GM18868 (cell line): ENCODE results near the gene GASK1A.

ENCODE experiments used
- ATAC-seq: cut with Tn5 transposase; IDR thresholded peaks from one replicate; pipeline ENCODE4 v1.9.1; 2021; ENCODE audit warnings: mild to moderate bottlenecking, moderate library complexity; ENCODE audit not compliant: unreplicated experiment

The GASK1A gene

DNA sequence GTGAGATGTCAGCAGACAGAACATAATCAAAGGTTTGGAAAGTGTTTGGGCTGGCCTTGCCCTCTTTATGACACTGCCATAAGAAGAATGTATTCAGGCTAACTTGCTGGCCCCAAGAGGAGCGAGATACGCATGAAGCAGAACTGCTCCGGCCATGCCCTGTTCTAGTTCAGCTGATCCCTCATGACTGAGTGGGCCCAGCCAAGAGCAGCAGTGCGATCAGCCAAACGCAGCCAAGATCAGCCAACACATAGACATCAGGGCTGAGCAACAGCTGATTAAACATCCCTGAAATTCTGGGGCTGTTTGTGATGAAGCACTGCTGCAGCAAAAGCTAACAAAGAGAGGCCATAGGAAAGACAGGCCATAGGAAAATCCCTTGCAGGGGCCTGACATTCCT, 102.7 kb downstream of the GASK1A start:
- no peak for ATAC-seq

GRCh38 chr3:43082457-43082856, 103.3 kb downstream of the GASK1A start:
- no peak for ATAC-seq

- ATAC-seq: no peak
These were observed 107.5 kb downstream of the GASK1A start for GRCh38 chr3:43086460-43087165.

DNA sequence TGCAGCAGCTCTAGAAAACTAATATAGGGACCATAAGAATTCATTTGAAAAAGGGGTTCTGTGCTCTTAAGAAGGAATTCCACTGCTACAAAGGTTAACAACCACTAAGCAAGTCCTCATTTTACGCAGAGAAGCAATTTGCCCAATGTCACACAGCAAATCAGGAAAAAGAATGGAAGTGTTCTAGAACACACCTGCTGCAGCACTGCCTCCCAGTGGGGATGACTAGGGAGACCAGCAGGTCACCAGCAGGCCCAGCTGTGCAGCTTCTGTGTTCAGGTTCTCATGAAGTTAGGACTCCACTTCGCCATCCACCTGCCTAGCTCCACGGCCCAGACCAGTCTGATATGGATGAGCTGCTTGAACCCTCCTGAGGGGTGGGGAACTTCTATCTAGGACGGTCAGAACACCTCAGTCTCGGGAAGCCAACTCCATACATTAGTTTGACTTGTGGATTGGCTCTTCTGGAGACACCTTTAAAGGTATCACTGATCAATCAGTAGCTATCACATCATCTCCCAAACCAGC, 108.2 kb downstream of the GASK1A start:
- ATAC-seq: no peak

GRCh38 chr3:43089081-43089480, 110.0 kb downstream of the GASK1A start:
- no peak for ATAC-seq

- ATAC-seq: no peak
These were observed 111.1 kb downstream of the GASK1A start for GRCh38 chr3:43090238-43090637.

DNA sequence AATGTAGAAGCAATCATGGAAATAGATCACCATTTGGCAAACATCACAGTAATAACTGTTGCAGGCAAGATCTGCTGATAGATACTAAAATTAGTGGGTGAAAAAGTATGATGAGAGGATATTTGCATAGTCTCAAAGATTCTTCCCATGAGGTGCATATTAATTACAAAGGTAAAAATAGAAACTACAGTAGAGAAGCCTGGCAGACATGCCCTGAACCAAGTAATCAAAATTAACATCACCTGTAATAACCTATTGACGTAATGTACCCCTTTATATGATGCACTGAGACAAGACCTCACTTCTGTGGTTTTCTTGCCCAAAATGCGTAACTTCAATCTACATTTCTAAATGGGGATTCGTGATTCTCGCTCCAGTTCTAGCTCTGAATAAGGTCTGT, 112.4 kb downstream of the GASK1A start:
- no peak for ATAC-seq

DNA sequence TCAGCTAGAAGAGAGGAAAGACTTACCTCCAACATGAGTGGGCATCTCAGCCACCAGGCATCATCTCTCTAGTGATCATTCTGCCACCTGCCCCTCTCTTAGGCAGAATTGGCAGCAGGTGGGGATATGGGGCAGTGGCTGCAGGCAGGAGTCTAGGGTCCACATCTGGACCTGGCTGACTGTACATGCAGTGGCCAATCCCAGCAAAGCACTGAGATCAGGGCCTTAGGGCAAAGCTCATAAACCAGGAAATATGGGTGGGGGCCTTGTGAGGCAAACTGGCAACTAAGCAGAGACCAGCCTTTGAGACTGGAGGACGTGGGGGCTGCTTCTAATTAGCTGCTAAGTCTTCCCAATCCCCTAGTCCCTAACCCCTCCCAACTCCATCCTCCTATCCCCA, 113.9 kb downstream of the GASK1A start:
- ATAC-seq: no peak

DNA sequence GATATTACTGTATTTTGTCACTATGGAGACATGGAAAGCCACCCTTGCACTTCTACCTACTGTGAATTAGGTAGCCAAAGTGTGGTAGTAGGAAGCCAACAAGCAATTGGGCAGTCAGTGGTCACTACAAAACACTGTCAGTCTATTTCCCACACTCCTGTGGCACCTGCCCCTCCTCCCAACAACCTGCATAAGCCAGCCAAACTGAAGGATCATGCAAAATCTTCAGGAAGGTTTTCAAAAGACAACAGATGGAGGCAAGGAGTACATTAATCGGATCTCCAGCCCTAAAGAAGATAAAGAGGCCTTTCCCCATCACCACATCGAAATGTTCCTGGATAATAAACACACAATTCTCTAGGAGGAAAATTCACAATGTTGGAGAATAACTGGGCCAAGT, 114.9 kb downstream of the GASK1A start:
- no peak for ATAC-seq

DNA sequence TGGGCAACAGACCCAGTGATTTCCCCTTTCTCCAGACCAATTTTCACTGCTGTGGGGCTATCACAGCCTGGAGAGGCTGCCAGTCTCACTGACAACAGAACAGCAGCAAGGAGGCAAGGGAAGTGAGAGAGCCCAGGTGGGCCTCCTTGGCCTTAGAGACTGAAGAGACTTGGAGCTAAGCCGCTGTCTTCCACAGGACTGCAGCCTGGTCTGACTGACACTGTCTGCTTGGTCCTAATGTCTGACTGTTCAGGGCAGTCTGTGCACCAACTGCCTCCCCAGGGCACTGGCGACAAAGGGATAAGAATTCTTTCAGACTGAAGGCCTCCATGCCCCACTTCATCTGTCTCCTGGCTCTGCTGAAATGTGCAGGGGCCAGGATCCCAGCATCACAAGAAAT, 115.3 kb downstream of the GASK1A start:
- ATAC-seq: no peak

- ATAC-seq: no peak
These were observed 115.7 kb downstream of the GASK1A start for GRCh38 chr3:43094851-43095250.

DNA sequence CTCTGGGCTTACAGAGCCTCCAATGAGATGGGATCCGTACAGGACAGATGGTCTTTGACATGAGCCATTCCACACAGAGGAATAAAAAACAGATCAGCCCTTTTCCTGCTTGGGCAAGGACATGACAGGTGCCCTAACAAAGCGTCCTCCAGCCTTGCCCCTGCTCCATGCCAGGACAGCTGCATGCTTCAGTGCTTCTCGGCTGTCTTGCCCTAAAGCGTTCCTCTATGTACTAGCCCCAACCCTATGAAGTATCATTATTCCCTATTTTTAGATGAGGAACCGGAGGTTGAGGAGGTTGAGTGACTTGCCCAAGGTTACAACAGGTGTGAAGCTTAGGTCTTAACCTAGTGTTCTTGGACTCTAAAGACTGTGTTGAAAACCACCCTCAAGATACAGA, 116.3 kb downstream of the GASK1A start:
- ATAC-seq: no peak

DNA sequence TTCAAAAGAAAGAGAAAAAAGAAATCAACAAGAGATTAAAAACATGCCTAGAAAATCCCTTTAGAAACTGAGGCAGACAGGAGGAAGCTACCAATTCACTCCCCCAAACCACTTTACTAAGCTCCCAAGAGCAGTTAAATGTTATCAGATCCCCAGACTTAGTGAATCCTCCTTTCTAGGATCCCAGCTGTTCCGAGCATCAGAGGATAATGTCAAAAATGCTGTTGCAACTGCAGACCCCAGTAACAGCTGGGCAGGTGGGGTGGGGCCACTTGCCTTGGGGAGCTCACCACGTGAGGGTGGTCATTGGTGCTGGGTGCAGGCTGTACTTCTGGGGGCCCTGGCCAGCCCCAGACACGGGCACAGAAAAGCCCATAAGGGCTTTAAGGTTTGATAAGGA, 117.7 kb downstream of the GASK1A start:
- no peak for ATAC-seq

DNA sequence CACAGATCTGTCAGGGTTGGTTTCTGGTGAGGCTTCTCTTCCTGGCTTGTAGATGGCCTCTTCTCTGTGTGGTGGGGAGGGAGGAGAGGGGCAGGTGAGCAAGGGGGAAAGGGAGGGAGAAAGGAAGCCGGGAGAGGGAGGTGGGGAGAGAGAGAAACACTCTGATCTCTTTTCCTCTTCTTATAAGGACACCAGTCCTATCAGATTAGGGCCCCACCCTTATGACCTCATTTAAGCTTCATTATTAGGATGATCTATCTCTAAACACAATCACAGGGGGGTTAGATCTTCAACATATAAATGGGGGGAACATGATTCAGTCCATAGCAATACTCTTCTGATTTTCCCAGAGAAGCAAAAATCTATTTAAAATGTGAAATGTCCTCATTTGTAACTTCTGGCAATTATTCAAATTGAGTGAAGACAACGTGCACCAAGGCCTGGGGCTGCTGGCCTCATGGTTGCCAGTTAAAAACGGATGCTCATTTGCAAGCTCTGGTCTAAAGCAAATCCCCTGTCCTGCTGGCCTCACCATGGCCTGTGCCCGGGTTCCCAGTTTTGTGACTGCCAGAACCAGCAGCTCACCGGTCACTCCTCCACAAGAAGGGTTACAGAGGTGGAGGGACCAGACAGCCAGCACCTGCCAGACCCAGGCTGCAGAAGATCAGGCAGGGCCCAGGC, 118.4 kb downstream of the GASK1A start:
- ATAC-seq: no peak

DNA sequence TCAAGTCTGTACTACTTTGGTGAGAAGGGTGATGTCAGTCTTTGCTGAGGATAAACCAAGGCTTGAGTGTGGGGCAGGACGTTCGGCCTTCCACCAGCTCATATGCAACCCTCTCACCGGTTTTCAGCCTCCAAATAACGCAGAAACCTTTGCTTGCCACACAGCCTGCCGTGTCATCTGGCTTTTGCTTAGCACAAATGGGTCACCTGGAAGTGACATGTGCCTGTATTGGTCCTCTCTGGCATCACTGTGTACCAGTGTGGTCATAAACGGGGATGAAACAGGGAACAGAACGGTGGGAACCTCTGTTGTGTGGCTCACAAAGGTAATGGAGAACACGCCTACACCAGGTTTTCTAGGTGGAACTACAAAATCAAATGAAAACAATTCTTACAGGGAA, 119.7 kb downstream of the GASK1A start:
- no peak for ATAC-seq

DNA sequence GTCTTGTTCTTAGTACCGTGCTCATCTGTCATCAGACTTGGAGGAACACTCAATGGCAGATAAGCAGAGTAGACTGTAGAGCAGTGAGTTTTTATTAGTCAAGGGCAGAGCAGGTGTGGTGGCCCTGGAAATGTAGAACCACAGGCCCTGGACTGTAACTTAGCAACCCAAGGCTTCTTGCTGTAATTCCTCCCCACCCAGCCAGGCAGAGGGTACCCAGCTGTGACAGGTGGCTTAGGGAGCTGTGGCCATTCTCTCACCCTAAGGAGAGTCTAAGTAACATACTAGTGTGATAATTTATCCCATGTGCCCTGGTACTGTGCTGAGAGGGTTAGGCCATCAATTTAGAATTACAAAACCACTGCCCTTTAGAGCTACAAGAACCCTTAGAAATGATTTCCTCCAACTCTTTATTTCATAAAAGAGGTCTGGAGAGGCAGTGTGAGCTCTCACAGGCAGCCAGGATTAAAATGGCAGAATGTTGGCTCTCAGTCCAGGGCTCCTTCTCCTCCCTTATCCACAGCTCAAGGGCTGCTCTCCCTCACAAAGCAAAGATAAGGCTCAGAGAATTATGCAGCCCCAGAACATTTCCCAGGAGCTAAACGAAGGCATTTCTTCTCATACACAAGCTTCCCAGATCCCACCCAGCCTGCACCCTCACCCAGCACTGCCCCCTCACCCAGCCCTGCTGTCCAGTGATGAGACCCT, 123.8 kb downstream of the GASK1A start:
- ATAC-seq: no peak

- no peak for ATAC-seq
These were observed 124.9 kb downstream of the GASK1A start for GRCh38 chr3:43104039-43104438.

DNA sequence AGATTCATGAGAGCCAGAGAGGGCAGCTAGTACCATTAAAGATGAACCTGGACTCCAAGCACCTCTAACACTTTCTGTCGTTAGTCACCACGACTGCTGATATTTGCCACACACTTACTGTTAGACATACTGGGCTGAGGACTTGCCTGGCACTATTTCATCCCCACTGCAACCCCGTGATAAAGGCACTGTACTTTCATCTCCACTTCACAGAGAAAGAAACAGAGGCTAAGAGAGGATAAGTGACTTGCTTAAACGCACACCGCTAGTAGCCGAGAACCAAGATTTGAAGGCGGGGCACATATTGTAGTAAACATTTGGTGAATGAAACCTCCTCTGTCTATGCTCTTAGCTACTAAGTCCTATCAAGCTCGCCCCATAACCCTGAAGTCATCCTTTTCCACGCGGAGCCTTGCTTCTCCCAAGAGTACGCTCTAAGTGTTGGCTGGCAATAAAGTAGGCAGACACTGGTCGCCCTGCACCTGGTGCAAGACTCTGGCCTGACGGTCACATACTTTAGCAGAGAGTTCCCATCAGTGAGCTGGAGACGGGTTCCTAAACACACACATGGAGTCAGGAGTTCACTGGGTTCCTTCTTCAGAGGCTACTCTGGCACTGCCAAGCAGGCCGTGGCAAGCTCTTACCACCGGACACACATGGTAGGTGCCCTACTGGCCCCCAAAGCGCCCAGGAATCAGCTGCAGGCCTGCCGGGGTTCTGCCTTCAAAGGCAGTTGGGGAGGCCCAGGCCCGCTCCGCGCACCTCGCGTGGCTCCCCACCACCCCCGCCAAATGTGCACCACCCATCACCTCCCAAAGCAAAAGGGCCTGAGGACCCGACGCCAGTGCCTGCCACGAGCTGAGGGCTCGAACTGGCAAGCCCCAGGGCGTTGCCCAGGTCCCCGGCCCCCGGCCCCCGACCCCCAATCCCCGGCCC, 125.8 kb downstream of the GASK1A start:
- ATAC-seq: no peak

DNA sequence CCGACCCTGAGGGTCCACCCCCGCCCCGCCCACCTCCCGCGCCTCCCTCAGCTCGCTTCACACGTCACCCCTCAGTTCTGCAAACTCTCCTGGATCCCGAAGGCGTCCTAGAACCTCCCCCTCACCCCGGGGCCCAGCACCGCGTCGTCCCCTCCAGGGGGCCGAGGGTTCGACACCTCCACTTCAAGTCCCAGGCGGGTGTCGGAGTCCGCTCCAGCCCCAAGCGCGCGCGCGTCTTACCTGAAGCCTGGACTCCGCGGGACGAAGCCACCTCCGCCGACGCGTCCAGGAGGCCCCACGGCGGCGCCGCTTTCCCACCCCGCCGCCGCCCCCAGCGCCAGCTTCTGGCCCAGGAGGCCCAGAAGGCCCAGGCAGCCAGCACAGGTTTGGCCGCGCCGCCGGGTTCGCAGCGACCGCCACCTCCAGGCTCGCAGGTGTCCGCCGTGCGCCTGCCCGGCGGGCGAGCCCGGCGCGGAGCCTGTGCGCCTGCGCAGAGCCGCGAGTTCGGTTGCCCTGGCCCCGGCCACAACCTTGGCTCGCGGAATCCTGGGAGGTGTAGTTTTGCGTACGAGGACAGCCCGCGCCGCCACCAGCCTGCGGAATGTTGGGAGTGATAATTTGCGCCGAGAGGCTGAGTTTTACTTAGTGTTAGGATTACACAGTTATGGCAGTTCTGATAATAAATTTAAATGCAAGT, 126.6 kb downstream of the GASK1A start, which contains the start of gene POMGNT2:
POMGNT2 (minus strand) TSS at position 484 of the 697 bp plus-strand sequence. CDS start 24,648 bp downstream, outside the sequence.
- peak; percentile 89 for ATAC-seq

- ATAC-seq: no peak
These were observed 127.2 kb downstream of the GASK1A start for GRCh38 chr3:43106293-43106628.
